ENCODE measurements around the gene IRF4. TPM values are rescaled to one million over a fixed set of nuclear protein-coding genes. Genes with fewer than 3 reads are reported as not detected.

IRF4 gene
- total RNA-seq, 1 donor from 2014 or later = 0.05 TPM

DNA sequence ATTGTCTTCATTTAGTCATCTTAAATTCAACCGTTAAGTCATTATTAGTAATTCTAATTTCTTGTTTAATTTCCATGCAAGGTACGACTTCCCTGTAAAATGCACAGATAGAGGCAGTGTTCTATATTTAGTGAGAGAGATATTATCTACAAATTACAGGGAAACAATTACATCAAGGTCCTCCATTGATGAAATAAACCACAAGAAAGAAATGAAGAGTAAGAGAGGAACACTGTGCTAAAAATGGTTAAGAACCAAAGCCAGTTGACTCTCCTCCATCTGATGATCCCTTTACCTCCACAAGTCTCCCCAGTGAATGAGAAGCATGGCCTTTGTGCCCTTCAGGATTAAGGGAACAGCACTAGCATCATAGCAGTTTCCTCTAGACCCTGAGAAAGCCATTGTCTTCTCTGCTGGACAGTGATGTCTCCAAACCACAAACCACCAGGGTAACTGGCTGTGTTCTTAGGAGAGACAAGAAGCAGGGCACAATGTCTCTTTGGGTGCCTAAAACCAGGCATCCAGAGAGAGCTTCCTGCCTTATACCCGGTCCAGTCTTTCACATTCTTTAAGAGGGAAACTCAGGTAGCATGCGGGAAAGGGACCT is 38.1 kb downstream of the IRF4 start:
- Mint-ChIP-seq H3K27me3 (ENCODE audit: low read depth) (peaks cover 8% of the 10 kb centered on the region), H3K36me3 (ENCODE audit: low read depth) (no peaks in the 10 kb centered on the region), H3K4me1 (ENCODE audit: low read depth) (peaks cover 3% of the 10 kb centered on the region), H3K27ac (ENCODE audit: unreplicated experiment) (no peak overlapping the region), H3K4me3 (ENCODE audit: unreplicated experiment) (no peak overlapping the region), H3K9me3 (ENCODE audit: low read depth) (no peaks in the 10 kb centered on the region)
- TF ChIP-seq, protein P1, sequence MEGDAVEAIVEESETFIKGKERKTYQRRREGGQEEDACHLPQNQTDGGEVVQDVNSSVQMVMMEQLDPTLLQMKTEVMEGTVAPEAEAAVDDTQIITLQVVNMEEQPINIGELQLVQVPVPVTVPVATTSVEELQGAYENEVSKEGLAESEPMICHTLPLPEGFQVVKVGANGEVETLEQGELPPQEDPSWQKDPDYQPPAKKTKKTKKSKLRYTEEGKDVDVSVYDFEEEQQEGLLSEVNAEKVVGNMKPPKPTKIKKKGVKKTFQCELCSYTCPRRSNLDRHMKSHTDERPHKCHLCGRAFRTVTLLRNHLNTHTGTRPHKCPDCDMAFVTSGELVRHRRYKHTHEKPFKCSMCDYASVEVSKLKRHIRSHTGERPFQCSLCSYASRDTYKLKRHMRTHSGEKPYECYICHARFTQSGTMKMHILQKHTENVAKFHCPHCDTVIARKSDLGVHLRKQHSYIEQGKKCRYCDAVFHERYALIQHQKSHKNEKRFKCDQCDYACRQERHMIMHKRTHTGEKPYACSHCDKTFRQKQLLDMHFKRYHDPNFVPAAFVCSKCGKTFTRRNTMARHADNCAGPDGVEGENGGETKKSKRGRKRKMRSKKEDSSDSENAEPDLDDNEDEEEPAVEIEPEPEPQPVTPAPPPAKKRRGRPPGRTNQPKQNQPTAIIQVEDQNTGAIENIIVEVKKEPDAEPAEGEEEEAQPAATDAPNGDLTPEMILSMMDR (IDR thresholded peaks at IDR 0.05) = no peak
- no peak for DNase-seq (ENCODE audit: low spot score)

DNA sequence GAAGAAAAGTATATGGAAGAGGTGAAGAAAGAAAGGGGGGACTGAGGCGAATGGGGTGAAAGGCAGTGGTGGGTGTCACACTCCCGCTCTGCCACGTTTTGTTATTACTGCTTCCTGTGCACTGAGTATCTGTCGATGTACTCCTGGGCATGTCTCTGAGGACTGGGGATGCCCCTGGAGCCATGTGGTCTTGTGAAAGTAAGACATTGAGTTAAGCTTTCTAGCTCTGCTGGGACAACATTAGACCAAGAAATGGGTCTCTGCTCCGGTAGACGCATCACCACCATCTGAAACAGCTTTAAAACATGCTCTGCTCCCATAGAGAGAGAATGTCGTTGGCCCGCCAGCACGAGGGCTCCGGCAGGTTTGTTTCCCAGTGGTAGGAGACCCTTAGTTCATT is 40.0 kb downstream of the IRF4 start:
- TF ChIP-seq, protein P1 (IDR thresholded peaks at IDR 0.05) = no peak
- Mint-ChIP-seq H3K27me3 (ENCODE audit: low read depth) (peaks cover 10% of the 10 kb centered on the region), H3K4me3 (ENCODE audit: unreplicated experiment) (no peak overlapping the region), H3K9me3 (ENCODE audit: low read depth) (no peaks in the 10 kb centered on the region), H3K36me3 (ENCODE audit: low read depth) (no peaks in the 10 kb centered on the region), H3K4me1 (ENCODE audit: low read depth) (peaks cover 4% of the 10 kb centered on the region), H3K27ac (ENCODE audit: unreplicated experiment) (no peak overlapping the region)
- no peak for DNase-seq (ENCODE audit: low spot score)

DNA sequence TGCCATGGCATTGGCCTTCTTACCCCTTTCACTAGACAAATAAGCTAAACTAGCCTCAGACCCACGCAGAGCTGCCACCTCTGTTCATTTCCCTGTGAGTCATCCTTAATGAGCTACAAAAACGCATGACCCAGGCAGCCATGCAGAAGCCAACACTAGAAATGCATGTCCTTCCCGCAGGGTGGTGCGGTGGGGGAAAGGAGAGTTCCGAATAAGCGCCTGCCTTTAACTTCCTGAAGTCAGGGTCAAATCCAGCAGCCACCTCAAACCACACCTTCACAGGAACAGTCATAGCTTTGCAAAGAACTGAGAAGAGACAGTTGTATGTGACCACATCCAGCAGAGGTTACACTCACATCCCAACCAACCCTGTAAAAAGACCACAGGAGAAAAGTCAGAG is 40.4 kb downstream of the IRF4 start:
- Mint-ChIP-seq H3K4me3 (ENCODE audit: unreplicated experiment) (no peak overlapping the region), H3K4me1 (ENCODE audit: low read depth) (peaks cover 5% of the 10 kb centered on the region), H3K27ac (ENCODE audit: unreplicated experiment) (no peak overlapping the region), H3K9me3 (ENCODE audit: low read depth) (no peaks in the 10 kb centered on the region), H3K27me3 (ENCODE audit: low read depth) (peaks cover 10% of the 10 kb centered on the region), H3K36me3 (ENCODE audit: low read depth) (no peaks in the 10 kb centered on the region)
- TF ChIP-seq, protein P1 (IDR thresholded peaks at IDR 0.05) = no peak
- DNase-seq (ENCODE audit: low spot score) = no peak

DNA sequence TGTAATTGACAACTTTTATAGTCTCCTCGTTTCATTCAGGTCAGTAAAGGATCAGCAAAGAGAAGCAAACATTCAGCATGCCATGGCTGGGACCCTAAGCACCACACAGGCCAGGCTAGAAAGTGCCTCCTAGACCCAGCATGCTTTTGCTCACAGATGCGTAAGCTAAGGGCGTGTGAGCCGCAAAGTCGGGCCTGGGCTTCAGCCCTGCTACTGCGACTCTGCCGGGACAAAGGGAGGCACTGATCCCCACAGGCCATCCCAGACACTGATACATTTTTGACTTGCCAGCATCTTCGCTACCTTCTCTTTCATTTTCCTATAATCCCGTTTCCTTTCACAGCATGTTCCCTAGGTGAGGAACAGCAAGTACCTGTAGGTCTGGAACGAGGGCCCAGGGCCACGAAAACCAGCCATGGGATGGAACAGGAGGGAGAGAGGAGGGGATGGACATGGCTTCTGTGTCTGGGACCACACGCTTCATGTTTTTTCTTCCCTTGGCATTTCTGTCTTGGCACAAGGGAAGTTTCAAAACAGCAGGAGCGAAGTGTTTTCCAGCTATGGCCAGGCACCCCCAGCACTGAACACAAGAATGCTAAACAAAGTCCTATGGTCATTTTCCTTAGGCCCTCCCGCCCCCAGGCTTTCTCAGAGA is 42.6 kb downstream of the IRF4 start:
- no peak for DNase-seq (ENCODE audit: low spot score)
- H3K27me3 Mint-ChIP-seq (ENCODE audit: low read depth) = peaks cover 13% of the 10 kb centered on the region
- no peaks in the 10 kb centered on the region for H3K9me3 Mint-ChIP-seq (ENCODE audit: low read depth)
- peaks cover 5% of the 10 kb centered on the region for H3K4me1 Mint-ChIP-seq (ENCODE audit: low read depth)
- TF ChIP-seq, protein P1 (IDR thresholded peaks at IDR 0.05) = no peak
- no peak overlapping the region for H3K4me3 Mint-ChIP-seq (ENCODE audit: unreplicated experiment)
- H3K27ac Mint-ChIP-seq (ENCODE audit: unreplicated experiment) = no peak overlapping the region
- no peaks in the 10 kb centered on the region for H3K36me3 Mint-ChIP-seq (ENCODE audit: low read depth)

DNA sequence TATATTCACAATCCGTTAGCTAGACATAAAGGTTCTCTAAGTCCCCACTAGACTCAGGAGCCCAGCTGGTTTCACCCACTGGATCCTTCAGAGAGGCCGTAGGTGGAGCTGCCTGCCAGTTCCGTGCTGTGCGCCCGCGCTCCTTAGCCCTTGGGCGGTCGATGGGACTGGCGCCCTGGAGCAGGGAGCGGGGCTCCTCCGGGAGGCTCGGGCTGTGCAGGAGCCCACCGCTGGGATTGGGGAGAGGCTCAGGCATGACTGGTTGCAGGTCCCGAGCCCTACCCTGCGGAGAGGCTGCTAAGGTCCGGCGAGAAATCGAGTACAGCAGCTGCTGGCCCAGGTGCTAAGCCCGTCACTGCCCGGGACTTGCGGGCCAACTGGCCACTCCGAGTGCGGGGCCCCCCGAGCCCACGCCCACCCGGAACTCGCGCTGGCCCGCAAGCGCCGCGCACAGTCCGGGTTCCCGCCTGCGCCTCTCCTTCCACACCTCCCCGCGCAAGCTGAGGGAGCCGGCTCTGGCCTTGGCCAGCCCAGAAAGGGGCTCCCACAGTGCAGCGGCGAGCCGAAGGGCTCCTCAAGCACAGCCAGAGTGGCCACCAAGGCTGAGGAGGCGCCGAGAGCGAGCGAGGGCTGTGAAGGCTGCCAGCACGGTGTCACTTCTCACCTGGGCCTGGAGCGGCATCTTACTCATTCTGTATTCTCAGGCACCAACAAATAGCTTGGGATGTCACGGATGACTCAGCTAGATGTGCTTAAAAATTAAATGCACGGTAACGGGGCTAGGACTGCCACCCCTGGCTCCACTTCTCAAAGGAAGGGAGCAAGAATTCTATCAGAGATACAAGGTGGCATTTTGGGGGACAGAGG is 44.1 kb downstream of the IRF4 start:
- Mint-ChIP-seq H3K36me3 (ENCODE audit: low read depth) (no peaks in the 10 kb centered on the region), H3K4me1 (ENCODE audit: low read depth) (peaks cover 5% of the 10 kb centered on the region), H3K27me3 (ENCODE audit: low read depth) (peaks cover 17% of the 10 kb centered on the region), H3K4me3 (ENCODE audit: unreplicated experiment) (no peak overlapping the region), H3K9me3 (ENCODE audit: low read depth) (no peaks in the 10 kb centered on the region), H3K27ac (ENCODE audit: unreplicated experiment) (no peak overlapping the region)
- no peak for DNase-seq (ENCODE audit: low spot score)
- TF ChIP-seq, protein P1 (IDR thresholded peaks at IDR 0.05) = no peak

Measured in chondrocyte (in vitro differentiated cells).